GM18520 (cell line): ENCODE results near the gene CARD19.
"Not testable (repeated sequence)": the region's sequence is repeated elsewhere in the genome, so short reads cannot be mapped to it uniquely, and the experiment has no call there.

Experiments used
- ATAC-seq: cut with Tn5 transposase; IDR thresholded peaks from one replicate; pipeline ENCODE4 v1.9.1; 2021; ENCODE audit not compliant: unreplicated experiment

CARD19 gene

DNA sequence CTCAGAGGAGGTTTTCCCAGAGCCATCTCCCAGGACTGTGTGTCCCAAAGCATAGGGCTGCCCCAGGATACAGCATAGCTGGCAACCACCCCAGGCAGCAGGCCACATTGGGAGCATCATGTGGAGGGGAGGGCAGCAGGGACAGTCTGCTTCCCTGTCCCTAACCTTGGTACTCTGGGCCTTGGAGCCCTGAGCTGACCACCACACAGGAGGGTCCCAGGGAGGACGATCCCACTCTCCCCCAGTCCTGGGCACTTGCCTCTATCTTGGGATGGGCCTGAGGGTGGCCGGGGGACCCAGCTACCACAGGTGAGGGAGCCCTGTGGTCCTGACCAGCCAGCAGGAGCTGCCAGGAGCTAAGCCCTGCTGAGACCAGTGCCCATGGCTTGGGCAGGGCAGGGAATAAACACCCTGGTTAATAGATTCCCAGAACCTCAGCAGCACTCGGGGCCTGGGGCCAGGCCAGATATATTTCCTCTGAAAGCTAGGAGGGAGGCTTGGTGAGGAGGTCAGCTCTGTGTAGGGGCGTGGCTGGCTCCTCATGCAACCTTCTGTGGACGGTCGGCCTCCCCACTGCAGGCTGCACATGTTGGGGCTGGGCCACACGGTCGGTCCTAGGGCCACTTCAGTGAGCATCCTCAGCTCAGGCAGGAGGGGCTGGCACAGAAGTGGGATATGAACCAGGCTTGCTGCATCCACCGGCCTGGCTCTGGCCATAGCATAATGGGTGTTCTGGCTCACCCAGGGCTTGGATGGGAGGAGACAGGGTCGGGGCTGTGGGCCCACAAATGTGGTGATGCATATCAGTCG lies 33.9 kb downstream of the CARD19 start:
- no peak for ATAC-seq

GRCh38 chr9:93130861-93131481 lies 35.0 kb downstream of the CARD19 start:
- no peak for ATAC-seq

DNA sequence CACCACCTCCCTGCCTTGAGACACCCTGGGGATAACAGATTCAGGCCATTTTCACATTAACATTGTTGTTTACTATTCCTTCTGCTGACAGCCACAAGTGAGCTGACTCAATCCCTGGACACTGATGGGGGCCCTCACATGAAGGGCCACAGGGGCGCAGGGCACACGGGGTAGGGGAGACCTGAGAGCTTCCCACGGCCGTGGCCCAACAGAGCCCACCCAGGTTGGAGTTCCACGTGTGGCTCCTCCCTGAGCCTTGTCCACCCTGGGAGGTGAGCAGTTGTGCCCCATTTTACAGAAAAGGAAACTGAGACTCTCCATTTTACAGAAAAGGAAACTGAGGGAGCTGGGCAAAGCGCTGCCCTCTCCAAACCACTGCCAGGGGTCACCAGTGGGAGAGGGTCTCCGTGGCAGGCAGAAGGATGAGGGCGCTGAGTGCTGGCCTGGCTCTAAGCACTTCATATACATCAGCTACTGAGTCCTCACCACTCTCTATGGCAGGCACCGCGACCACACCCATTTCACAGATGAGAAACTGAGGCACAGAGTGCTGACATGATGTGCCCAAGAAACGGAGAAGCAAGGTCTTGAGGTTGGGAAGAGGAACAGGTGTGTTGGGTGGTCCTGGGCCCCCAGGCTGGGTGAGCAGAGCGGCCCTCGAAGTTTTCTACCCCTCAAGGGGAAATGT lies 35.7 kb downstream of the CARD19 start:
- ATAC-seq = no peak

- ATAC-seq = no peak
Measured at GRCh38 chr9:93132287-93132927, 36.4 kb downstream of the CARD19 start.

DNA sequence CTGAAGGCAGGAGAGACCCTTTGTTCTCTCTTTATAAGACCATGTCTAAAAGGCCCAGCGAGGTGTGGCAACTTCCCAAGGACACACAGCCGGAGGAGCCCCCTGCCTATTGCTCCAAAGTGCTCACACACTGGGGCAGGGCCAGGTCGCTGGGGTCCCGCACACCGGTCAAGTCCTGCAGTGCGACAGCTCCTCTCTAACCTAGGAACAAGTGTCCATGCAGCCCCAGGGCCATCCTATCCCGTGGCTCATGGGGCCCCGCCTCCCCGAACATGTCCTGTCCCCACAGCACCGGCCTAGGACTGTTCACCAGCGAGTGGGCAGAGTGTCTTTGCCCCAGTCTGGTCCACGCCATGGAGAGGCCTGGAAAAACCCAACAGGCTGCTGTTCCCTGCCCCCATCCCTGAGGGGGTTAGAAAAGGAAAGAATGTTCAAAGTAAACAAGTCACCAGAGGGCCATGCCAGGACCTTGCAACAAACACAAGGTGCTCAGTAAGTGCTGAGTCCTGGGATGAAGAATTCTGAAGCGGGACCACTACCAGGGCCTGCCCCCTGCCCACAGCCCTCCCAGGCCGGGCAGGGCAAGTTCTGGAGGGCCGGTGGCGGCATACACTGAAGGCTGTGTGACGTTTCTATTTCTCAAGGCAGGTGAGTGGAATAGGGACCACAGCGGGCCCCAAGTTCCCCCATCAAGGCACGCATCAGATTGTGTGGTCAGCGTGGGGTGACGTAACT lies 37.1 kb downstream of the CARD19 start:
- ATAC-seq = peak; percentile 30

DNA sequence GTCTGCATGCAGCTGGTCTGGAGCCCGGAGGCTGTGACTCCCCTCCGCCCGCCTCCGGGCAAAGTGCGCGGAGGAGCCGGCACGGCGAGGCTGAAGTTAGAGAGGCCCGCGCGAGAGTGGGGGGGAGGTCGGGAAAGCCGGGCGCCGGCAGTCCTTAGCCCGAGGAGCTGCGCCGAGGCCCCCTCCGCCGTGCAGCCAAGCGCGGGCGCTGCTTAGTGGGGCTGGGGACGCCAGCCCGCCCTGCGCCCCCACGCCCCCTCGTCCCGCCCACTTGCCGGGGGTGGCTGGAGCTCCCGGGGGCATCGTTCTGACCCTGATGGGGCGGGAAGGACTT lies 37.6 kb downstream of the CARD19 start:
- peak; percentile 3 for ATAC-seq

- ATAC-seq = peak; percentile 73
Measured at GRCh38 chr9:93134015-93134739, 38.2 kb downstream of the CARD19 start, which contains the start of gene NINJ1. Gene NINJ1, minus strand, starts transcription at chr9:93134251. Its CDS starts 34 bp downstream, at chr9:93134217.

DNA sequence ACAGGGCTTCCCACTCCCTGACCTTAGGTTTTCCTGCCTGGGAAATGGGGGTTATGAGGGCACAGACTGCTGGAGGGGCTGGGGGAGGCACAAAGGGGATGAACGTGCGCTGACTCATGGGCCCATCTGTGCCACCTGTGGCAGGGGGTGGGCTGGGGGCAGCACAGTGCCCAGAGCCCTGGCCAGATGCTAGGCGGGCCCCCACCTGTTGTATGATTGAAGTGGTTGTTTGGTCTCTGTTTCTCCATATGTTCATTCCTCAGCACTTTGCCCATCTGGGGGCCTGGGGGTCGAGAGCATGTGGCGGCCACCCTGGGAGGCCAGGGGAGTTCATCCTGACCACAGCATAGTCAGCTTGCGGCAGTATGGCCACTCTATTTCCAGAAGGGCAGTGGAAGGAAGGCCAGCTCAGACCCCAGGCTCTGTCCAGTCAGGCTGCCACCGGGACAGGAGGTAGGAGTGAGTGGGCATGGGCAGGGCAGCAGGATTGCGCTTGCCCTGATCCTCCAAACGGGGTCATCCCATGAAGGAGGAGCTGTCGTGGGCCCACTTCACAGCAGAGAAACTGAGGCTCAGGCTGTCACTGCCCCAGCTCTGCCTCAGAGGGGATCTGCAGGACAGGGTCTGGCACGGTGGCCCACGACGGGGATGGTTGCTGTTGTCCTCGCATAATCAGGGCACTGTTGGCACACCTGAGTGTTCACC lies 38.9 kb downstream of the CARD19 start:
- ATAC-seq = no peak

DNA sequence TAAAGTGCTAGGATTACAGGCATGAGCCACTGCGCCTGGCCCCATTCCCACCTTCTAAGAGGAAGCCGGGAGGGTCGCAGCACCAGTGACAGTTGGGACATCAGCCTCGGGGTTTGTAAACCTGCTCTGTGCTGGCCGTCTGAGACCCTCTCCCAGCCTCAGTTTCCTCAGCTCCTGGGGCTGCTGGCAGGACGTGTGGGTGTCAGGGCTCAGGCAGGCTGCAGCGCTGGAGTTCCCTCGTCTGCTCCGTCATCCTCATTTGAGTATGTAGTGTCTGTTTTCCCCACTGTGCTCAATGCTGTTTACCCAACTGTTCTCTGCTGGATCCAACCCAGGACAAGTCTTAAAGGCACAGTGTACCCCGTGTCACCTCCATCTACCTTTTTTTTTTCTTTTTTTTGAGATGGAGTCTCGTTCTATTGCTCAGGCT lies 40.0 kb downstream of the CARD19 start:
- ATAC-seq = no peak

- ATAC-seq = no peak
Measured at GRCh38 chr9:93137362-93137761, 41.3 kb downstream of the CARD19 start.

DNA sequence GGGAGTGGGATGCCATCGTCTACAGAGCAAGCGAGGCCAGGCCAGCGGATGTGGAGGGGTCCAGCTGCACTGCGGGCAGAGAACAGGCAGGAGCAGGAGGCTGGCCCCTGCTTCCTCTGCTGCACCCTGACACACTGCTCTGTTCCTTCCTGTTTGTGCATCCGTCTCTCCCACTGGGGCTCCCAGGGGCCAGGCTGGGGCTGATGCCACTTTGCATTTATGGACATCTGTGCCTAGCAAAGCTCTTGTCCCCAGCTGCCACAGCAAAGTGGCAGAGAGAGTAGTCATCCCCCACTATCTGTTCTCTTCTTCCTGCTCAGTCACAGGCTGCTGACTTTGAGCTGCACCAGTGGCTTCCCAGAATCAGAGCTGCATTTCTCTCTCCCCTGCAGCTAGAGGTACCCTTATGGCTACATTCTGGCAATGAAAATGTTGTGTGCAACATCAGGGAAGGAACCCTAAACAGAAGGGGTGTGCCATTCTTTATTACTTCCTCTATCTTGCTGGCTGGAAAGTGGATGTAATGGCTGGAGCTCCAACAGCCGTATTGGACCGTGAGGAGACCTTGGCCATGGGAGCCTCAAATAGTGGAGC lies 42.3 kb downstream of the CARD19 start:
- no peak for ATAC-seq

DNA sequence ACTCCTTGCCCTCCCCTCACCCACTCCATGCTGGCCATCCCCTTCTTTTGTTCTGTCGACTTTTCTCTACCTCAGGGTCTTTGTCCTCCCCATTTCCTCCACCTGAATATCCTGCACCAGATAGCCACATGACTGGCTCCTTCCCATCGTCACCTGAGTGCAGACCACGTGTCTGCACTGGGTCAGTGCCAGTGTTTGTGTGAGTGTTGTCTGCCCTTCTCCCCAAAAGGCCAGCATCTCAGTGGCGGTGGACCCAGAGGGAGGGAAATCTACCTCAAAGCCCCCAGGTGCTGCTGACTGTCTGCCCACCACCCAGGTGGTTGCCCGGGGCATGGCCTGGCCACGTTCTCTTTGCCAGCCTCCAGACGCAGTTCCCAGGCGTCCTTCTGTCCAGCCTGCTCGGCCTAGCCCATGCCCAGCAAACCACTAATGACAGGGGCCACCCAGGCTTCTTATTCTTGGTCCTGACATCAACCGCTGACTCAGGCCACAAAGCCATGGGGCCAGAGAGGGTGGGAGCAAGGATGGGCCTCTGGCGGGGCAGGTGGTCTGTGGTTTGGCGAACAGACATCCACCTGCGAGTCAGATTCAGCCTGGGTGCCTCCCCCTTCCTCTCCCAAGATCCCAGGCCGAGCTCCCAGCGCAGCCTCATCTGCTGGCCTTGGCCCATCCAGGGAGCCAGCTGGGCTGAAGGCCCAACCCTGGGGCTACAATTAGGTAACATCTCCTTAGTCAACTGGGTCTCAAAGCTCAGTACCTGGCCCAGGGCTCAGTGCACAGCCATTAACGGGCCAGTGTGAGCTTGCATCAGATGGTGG lies 43.6 kb downstream of the CARD19 start:
- ATAC-seq = no peak

GRCh38 chr9:93141771-93142483 lies 45.9 kb downstream of the CARD19 start:
- ATAC-seq = no peak

GRCh38 chr9:93143830-93144530 lies 48.0 kb downstream of the CARD19 start:
- no peak for ATAC-seq

GRCh38 chr9:93146696-93147095 lies 50.7 kb downstream of the CARD19 start:
- ATAC-seq = not testable (repeated sequence)

- ATAC-seq = no peak
Measured at GRCh38 chr9:93147632-93148031, 51.6 kb downstream of the CARD19 start.

DNA sequence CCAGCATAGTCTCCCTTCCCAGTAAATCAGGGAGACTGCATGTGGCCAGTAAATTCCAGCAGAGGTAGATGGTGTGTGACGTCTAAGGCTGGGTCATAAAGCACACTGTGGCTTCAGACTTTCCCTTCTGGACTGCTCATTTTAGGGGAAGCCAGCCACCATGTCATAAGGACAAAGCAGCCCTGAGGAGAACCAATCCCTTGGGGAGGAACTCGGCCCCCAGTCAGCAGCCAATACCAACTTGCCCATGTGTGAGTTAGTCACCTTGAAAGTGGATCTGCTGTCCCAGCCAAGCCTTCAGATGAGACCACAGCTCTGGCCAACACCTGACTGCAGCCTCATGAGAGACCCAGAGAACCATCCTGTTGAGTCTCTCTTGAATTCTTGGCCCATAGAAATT lies 52.7 kb downstream of the CARD19 start:
- ATAC-seq = no peak
